Measurements from ENCODE around the gene BRCC3.

BRCC3 gene

GRCh38 chrX:155046811-155047528, 24.3 kb upstream of the BRCC3 start:
- H3K27me3 ChIP-seq, result no peaks in the 10 kb centered on the region
- H3K9me3 ChIP-seq, result no peaks in the 10 kb centered on the region
- no peak for TF ChIP-seq CTCF (IDR thresholded peaks at IDR 0.05; ENCODE audit: low read depth, low read length)
- H3K36me3 ChIP-seq, result peaks cover 2% of the 10 kb centered on the region; the same call in 1 of the 2 replicates
- H3K4me3 ChIP-seq (ENCODE audit: low read depth, low read length), result no peak overlapping the region
- no peak for DNase-seq
- no peaks in the 10 kb centered on the region for H3K4me1 ChIP-seq

- no peaks in the 10 kb centered on the region for H3K4me1 ChIP-seq
- no peak overlapping the region for H3K4me3 ChIP-seq (ENCODE audit: low read depth, low read length)
- DNase-seq, result peak; percentile 67
- peaks cover 3% of the 10 kb centered on the region; the same call in 1 of the 2 replicates for H3K36me3 ChIP-seq
- TF ChIP-seq CTCF (IDR thresholded peaks at IDR 0.05; ENCODE audit: low read depth, low read length), result peak; percentile 77
- no peaks in the 10 kb centered on the region for H3K9me3 ChIP-seq
- H3K27me3 ChIP-seq, result no peaks in the 10 kb centered on the region
These were observed 22.2 kb upstream of the BRCC3 start for GRCh38 chrX:155048977-155049619.

- no peak for DNase-seq
- Histone ChIP-seq H3K4me3 (ENCODE audit: low read depth, low read length) (no peak overlapping the region), H3K27me3 (no peaks in the 10 kb centered on the region), H3K36me3 (peaks cover 3% of the 10 kb centered on the region; the same call in 1 of the 2 replicates), H3K4me1 (no peaks in the 10 kb centered on the region), H3K9me3 (no peaks in the 10 kb centered on the region)
- TF ChIP-seq CTCF (IDR thresholded peaks at IDR 0.05; ENCODE audit: low read depth, low read length), result no peak
These were observed 18.4 kb upstream of the BRCC3 start for GRCh38 chrX:155052738-155053498.

GRCh38 chrX:155053656-155054055, 17.7 kb upstream of the BRCC3 start:
- Histone ChIP-seq H3K9me3 (no peaks in the 10 kb centered on the region), H3K36me3 (peaks cover 3% of the 10 kb centered on the region; the same call in 1 of the 2 replicates), H3K4me1 (no peaks in the 10 kb centered on the region), H3K4me3 (ENCODE audit: low read depth, low read length) (no peak overlapping the region), H3K27me3 (no peaks in the 10 kb centered on the region)
- no peak for TF ChIP-seq CTCF (IDR thresholded peaks at IDR 0.05; ENCODE audit: low read depth, low read length)
- DNase-seq, result no peak

GRCh38 chrX:155054255-155054654, 17.1 kb upstream of the BRCC3 start:
- peaks cover 3% of the 10 kb centered on the region; the same call in 1 of the 2 replicates for H3K36me3 ChIP-seq
- no peak for TF ChIP-seq CTCF (IDR thresholded peaks at IDR 0.05; ENCODE audit: low read depth, low read length)
- no peaks in the 10 kb centered on the region for H3K4me1 ChIP-seq
- H3K4me3 ChIP-seq (ENCODE audit: low read depth, low read length), result no peak overlapping the region
- H3K27me3 ChIP-seq, result no peaks in the 10 kb centered on the region
- H3K9me3 ChIP-seq, result no peaks in the 10 kb centered on the region
- no peak for DNase-seq
